Astrocyte (in vitro differentiated cells and primary cell): ENCODE data around the gene LAMA1. TPM values are rescaled to one million over a fixed set of nuclear protein-coding genes. Genes with fewer than 3 reads are reported as not detected.

Experiments
- DNase-seq: peaks from one replicate; pipeline ENCODE4 v3.0.0-alpha.2; 2010; ENCODE audit warnings: low read depth
- FAIRE-seq: peaks from 2 replicates; lab custom pipeline; 2011; peaks lifted over from hg19 to GRCh38; lab: Jason Lieb, UNC
- H2AFZ ChIP-seq: 2 replicates; pipeline ENCODE4 v1.6.0; 2012; ENCODE audit warnings: low read depth, low read length, inconsistent platforms
- H3K27ac ChIP-seq: 2 replicates; pipeline ENCODE4 v1.5.1; 2011; ENCODE audit warnings: low read depth, low read length, inconsistent platforms
- H3K27me3 ChIP-seq: 2 replicates; pipeline ENCODE4 v1.6.0; 2011; ENCODE audit warnings: low read length, inconsistent platforms; ENCODE audit not compliant: insufficient read depth
- H3K36me3 ChIP-seq: 2 replicates; pipeline ENCODE4 v1.5.1; 2011; ENCODE audit warnings: low read length, inconsistent platforms; ENCODE audit not compliant: insufficient read depth
- H3K4me1 ChIP-seq: 2 replicates; pipeline ENCODE4 v1.5.1; 2011; ENCODE audit warnings: low read length, inconsistent platforms; ENCODE audit not compliant: insufficient read depth
- H3K4me2 ChIP-seq: 2 replicates; pipeline ENCODE4 v1.6.0; 2012; ENCODE audit warnings: low read length, inconsistent platforms
- H3K4me3 ChIP-seq: 2 replicates; pipeline ENCODE4 v1.5.1; 2011; ENCODE audit warnings: low read depth, mild to moderate bottlenecking, low read length, inconsistent platforms; ENCODE audit not compliant: insufficient read depth
- H3K79me2 ChIP-seq: 2 replicates; pipeline ENCODE4 v1.6.0; 2012; ENCODE audit warnings: mild to moderate bottlenecking, low read length, inconsistent platforms; ENCODE audit not compliant: insufficient read depth
- H3K9ac ChIP-seq: 2 replicates; pipeline ENCODE4 v1.6.0; 2012; ENCODE audit warnings: mild to moderate bottlenecking, low read length, inconsistent platforms
- H3K9me3 ChIP-seq: 2 replicates; pipeline ENCODE4 v1.5.1; 2012; ENCODE audit warnings: low read depth, mild to moderate bottlenecking, low read length, inconsistent platforms; ENCODE audit not compliant: insufficient read depth
- H4K20me1 ChIP-seq: 2 replicates; pipeline ENCODE4 v1.6.0; 2012; ENCODE audit warnings: low read length, inconsistent platforms; ENCODE audit not compliant: insufficient read depth
- H3K27ac Mint-ChIP-seq: one replicate; pipeline ENCODE4 v1.8.0; 2021; ENCODE audit warnings: mild to moderate bottlenecking, mixed read lengths; ENCODE audit not compliant: unreplicated experiment
- H3K27me3 Mint-ChIP-seq: one replicate; pipeline ENCODE4 v1.8.0; 2021; ENCODE audit warnings: low read depth, mixed read lengths; ENCODE audit not compliant: unreplicated experiment
- H3K36me3 Mint-ChIP-seq: one replicate; pipeline ENCODE4 v1.8.0; 2021; ENCODE audit warnings: low read depth, mixed read lengths; ENCODE audit not compliant: unreplicated experiment
- H3K4me1 Mint-ChIP-seq: one replicate; pipeline ENCODE4 v1.8.0; 2021; ENCODE audit warnings: low read depth, mixed read lengths; ENCODE audit not compliant: unreplicated experiment
- H3K4me3 Mint-ChIP-seq: one replicate; pipeline ENCODE4 v1.8.0; 2021; ENCODE audit warnings: mild to moderate bottlenecking, moderate library complexity, mixed read lengths; ENCODE audit not compliant: unreplicated experiment
- H3K9me3 Mint-ChIP-seq: one replicate; pipeline ENCODE4 v1.8.0; 2021; ENCODE audit warnings: mild to moderate bottlenecking, mixed read lengths; ENCODE audit not compliant: unreplicated experiment
- CTCF ChIP-seq: IDR thresholded peaks from 2 replicates; pipeline ENCODE4 v1.5.1; 2011; ENCODE audit warnings: low read depth, mild to moderate bottlenecking, inconsistent platforms, low read length, moderate library complexity; ENCODE audit not compliant: insufficient read depth
- EZH2 ChIP-seq: IDR thresholded peaks from 2 replicates; pipeline ENCODE4 v1.6.1; 2012; ENCODE audit warnings: mild to moderate bottlenecking, low read length, inconsistent platforms; ENCODE audit not compliant: insufficient read depth
- total RNA-seq: library from RNA; stranded (reverse); gene quantifications from 2 replicates; pipeline ENCODE4 v1.2.1, GENCODE V29; 2021

LAMA1 gene
- total RNA-seq, 1 donor from 2014 or later: 17.4 TPM

DNA sequence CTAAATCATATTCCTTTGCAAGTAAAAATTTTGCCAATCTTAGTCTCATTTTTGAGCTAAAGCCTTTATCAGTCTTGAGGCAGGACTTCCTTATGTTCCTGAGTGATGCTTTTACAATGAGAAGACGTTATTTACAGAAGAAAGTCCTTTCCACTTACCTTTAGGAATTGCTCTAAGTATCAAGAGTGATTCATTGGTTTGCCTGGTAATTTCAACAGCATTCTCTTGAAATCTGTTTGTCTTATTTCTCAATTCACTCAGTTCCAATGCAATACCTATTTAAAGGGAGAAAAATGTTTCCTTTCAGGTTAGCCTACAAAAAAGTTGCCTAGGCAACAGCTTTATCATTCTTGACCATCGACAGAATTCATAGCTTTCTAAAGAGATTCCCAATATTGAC, 137.2 kb downstream of the LAMA1 start:
- Histone ChIP-seq H3K9ac (no peak overlapping the region), H3K4me3 (no peak overlapping the region), H3K27me3 (no peaks in the 10 kb centered on the region), H3K79me2 (no peaks in the 10 kb centered on the region), H3K4me1 (no peaks in the 10 kb centered on the region), H3K36me3 (no peaks in the 10 kb centered on the region), H2AFZ (no peak overlapping the region), H4K20me1 (no peaks in the 10 kb centered on the region), H3K27ac (no peak overlapping the region), H3K4me2 (no peak overlapping the region), H3K9me3 (no peaks in the 10 kb centered on the region)
- no peak for FAIRE-seq
- Mint-ChIP-seq H3K9me3 (no peaks in the 10 kb centered on the region), H3K4me3 (no peak overlapping the region), H3K4me1 (no peaks in the 10 kb centered on the region), H3K27me3 (peaks cover 2% of the 10 kb centered on the region), H3K36me3 (peaks cover 17% of the 10 kb centered on the region), H3K27ac (no peak overlapping the region)
- no peak for DNase-seq
- TF ChIP-seq EZH2 (no peak), CTCF (no peak)

GRCh38 chr18:6979954-6980353, 137.6 kb downstream of the LAMA1 start:
- Histone ChIP-seq H3K36me3 (no peaks in the 10 kb centered on the region), H3K79me2 (no peaks in the 10 kb centered on the region), H3K4me1 (no peaks in the 10 kb centered on the region), H3K9ac (no peak overlapping the region), H3K27ac (no peak overlapping the region), H3K27me3 (no peaks in the 10 kb centered on the region), H2AFZ (no peak overlapping the region), H3K4me3 (no peak overlapping the region), H3K9me3 (no peaks in the 10 kb centered on the region), H4K20me1 (no peaks in the 10 kb centered on the region), H3K4me2 (no peak overlapping the region)
- Mint-ChIP-seq H3K4me3 (no peak overlapping the region), H3K9me3 (no peaks in the 10 kb centered on the region), H3K4me1 (no peaks in the 10 kb centered on the region), H3K27me3 (peaks cover 2% of the 10 kb centered on the region), H3K36me3 (peaks cover 17% of the 10 kb centered on the region), H3K27ac (no peak overlapping the region)
- DNase-seq (no peak), FAIRE-seq (no peak)
- TF ChIP-seq EZH2 (no peak), CTCF (no peak)

- no peak for FAIRE-seq
- H3K36me3 Mint-ChIP-seq: peaks cover 14% of the 10 kb centered on the region
Measured at GRCh38 chr18:6976935-6977334, 140.7 kb downstream of the LAMA1 start.

More at GRCh38 chr18:6976935-6977334, 140.7 kb downstream of the LAMA1 start:
- H3K36me3 ChIP-seq: no peaks in the 10 kb centered on the region
- no peak overlapping the region for H3K9ac ChIP-seq
- H4K20me1 ChIP-seq: no peaks in the 10 kb centered on the region
- H3K27ac ChIP-seq: no peak overlapping the region
- H3K4me3 ChIP-seq: no peak overlapping the region
- H3K27me3 Mint-ChIP-seq: peaks cover 2% of the 10 kb centered on the region
- no peak overlapping the region for H2AFZ ChIP-seq
- no peak overlapping the region for H3K4me2 ChIP-seq
- DNase-seq: no peak
- no peaks in the 10 kb centered on the region for H3K79me2 ChIP-seq
- no peaks in the 10 kb centered on the region for H3K4me1 Mint-ChIP-seq
- no peak overlapping the region for H3K27ac Mint-ChIP-seq
- H3K27me3 ChIP-seq: no peaks in the 10 kb centered on the region
- no peaks in the 10 kb centered on the region for H3K9me3 Mint-ChIP-seq
- H3K4me1 ChIP-seq: no peaks in the 10 kb centered on the region
- no peak for TF ChIP-seq EZH2
- no peak for TF ChIP-seq CTCF
- H3K9me3 ChIP-seq: no peaks in the 10 kb centered on the region
- H3K4me3 Mint-ChIP-seq: no peak overlapping the region
